SU-DHL-6 (cell line): ENCODE measurements around the gene CTNNBL1.
"Not testable (repeated sequence)": the region's sequence is repeated elsewhere in the genome, so short reads cannot be mapped to it uniquely, and the experiment has no call there.

ENCODE experiments used
- H2AFZ ChIP-seq: fragments of 200-600 bp; sonication (generic); 2 replicates; pipeline ENCODE4 v1.6.1; 2014; ENCODE audit warnings: low read depth, mild to moderate bottlenecking, moderate library complexity, mixed read lengths, antibody characterized with exemption, low read length; ENCODE audit not compliant: severe bottlenecking
- H3F3A ChIP-seq: fragments of 200-600 bp; shearing (Covaris generic); 2 replicates; pipeline ENCODE4 v1.6.0; 2016; ENCODE audit warnings: antibody characterized with exemption, mild to moderate bottlenecking; ENCODE audit not compliant: insufficient read depth
- H3K27ac ChIP-seq: fragments of 200-600 bp; sonication (generic); 2 replicates; pipeline ENCODE4 v1.5.1; 2016; ENCODE audit warnings: low read depth, mild to moderate bottlenecking, low read length, moderate library complexity, mixed read lengths
- H3K27me3 ChIP-seq: fragments of 200-600 bp; sonication (generic), shearing (Covaris generic); 2 replicates; pipeline ENCODE4 v1.6.0; 2014; ENCODE audit warnings: mild to moderate bottlenecking, low read length
- H3K36me3 ChIP-seq: fragments of 200-600 bp; sonication (generic); 2 replicates; pipeline ENCODE4 v1.6.1; 2014; ENCODE audit warnings: mild to moderate bottlenecking, low read length, mixed read lengths
- H3K4me2 ChIP-seq: fragments of 300-600, 200-600 bp; shearing (Covaris generic), sonication (generic); 2 replicates; pipeline ENCODE4 v1.6.0; 2014; ENCODE audit warnings: low read length, low read depth, mild to moderate bottlenecking; ENCODE audit not compliant: poor library complexity, severe bottlenecking
- H3K4me3 ChIP-seq: fragments of 200-600 bp; sonication (generic); 2 replicates; pipeline ENCODE4 v1.5.1; 2014; ENCODE audit warnings: antibody characterized with exemption, low read length, mild to moderate bottlenecking, mixed read lengths; ENCODE audit not compliant: insufficient read depth, poor library complexity, severe bottlenecking
- H3K79me2 ChIP-seq: fragments of 200-600 bp; sonication (generic); 2 replicates; pipeline ENCODE4 v1.6.1; 2014; ENCODE audit warnings: mild to moderate bottlenecking, low read length, moderate library complexity; ENCODE audit not compliant: insufficient read depth
- H3K9ac ChIP-seq: fragments of 200-600 bp; sonication (generic); 2 replicates; pipeline ENCODE4 v1.7.0; 2014; ENCODE audit warnings: mild to moderate bottlenecking, low read length
- H3K9me2 ChIP-seq: fragments of 200-600 bp; sonication (generic); replicated peaks from 2 replicates; pipeline ENCODE4 v1.6.1; 2014; ENCODE audit warnings: low read length; ENCODE audit not compliant: insufficient read depth
- H3K9me3 ChIP-seq: fragments of 200-600 bp; sonication (generic); 2 replicates; pipeline ENCODE4 v1.6.1; 2014; ENCODE audit warnings: low read length, mixed read lengths; ENCODE audit not compliant: insufficient read depth
- H4K20me1 ChIP-seq: fragments of 200-600 bp; sonication (generic); 2 replicates; pipeline ENCODE4 v1.6.1; 2014; ENCODE audit warnings: low read depth, mild to moderate bottlenecking, antibody characterized with exemption, low read length, moderate library complexity, mixed read lengths
- EZH2phosphoT487 ChIP-seq: fragments of 200-600 bp; sonication (generic), shearing (Covaris generic); conservative IDR thresholded peaks from 2 replicates; pipeline ENCODE4 v1.6.1; 2018; ENCODE audit warnings: mild to moderate bottlenecking, antibody characterized with exemption, low read length, moderate library complexity, mixed read lengths
- TF ChIP-seq, protein P1 (sequence below): fragments of 200-600 bp; sonication (generic); IDR thresholded peaks from one replicate; pipeline ENCODE4 v1.5.1; 2017; ENCODE audit warnings: antibody characterized with exemption, mild to moderate bottlenecking, low read length, moderate library complexity; ENCODE audit not compliant: insufficient read depth, poor library complexity, severe bottlenecking

The CTNNBL1 gene

DNA sequence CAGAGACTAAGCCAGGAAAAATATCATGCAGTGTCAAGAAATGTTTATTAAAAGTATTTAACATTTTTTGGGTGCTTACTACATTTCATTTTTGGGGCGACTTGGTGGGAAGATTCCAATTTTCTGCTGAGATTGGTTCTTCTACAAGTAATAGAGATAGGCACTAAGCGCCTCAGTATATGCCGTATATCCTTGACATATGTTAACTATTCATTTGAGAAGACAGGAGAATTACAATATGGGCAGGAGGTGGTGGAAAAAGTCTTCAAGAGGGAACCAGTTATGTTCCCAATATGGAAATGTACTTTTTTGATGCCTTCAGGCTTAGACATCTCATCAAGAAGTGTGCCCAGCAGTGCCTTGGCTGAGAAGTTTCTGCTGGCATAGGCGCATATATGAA is 6.5 kb downstream of the CTNNBL1 start:
- H3K4me3 ChIP-seq = no peak overlapping the region
- H3K4me2 ChIP-seq = no peak overlapping the region
- H2AFZ ChIP-seq = no peak overlapping the region
- H3K79me2 ChIP-seq = peaks cover 85% of the 10 kb centered on the region
- H3K27ac ChIP-seq = no peak overlapping the region
- H3K9ac ChIP-seq = no peak overlapping the region
- no peaks in the 10 kb centered on the region for H3K36me3 ChIP-seq
- 0 out of 2 replicates have a peak, but pooled peaks cover 5% of the 10 kb centered on the region for H4K20me1 ChIP-seq
- no peak for TF ChIP-seq EZH2phosphoT487
- TF ChIP-seq, protein P1, sequence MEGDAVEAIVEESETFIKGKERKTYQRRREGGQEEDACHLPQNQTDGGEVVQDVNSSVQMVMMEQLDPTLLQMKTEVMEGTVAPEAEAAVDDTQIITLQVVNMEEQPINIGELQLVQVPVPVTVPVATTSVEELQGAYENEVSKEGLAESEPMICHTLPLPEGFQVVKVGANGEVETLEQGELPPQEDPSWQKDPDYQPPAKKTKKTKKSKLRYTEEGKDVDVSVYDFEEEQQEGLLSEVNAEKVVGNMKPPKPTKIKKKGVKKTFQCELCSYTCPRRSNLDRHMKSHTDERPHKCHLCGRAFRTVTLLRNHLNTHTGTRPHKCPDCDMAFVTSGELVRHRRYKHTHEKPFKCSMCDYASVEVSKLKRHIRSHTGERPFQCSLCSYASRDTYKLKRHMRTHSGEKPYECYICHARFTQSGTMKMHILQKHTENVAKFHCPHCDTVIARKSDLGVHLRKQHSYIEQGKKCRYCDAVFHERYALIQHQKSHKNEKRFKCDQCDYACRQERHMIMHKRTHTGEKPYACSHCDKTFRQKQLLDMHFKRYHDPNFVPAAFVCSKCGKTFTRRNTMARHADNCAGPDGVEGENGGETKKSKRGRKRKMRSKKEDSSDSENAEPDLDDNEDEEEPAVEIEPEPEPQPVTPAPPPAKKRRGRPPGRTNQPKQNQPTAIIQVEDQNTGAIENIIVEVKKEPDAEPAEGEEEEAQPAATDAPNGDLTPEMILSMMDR = no peak
- H3F3A ChIP-seq = no peaks in the 10 kb centered on the region
- H3K27me3 ChIP-seq = no peaks in the 10 kb centered on the region
- no peaks in the 10 kb centered on the region for H3K9me3 ChIP-seq
- H3K9me2 ChIP-seq = no peaks in the 10 kb centered on the region

DNA sequence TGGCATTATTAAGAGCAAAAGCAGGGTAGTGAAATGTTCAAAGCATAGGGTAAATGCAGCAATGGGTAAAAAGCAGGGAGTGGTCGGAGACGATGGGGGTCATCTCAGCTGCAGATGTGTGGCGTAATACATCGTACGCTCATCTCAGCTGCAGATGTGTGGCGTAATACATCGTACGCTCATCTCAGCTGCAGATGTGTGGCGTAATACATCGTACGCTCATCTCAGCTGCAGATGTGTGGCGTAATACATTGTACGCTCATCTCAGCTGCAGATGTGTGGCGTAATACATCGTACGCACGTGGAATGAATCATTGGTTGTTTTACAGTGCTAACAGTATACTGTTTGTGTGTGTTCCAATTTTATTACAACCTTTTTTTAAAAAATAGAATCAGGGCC is 7.8 kb downstream of the CTNNBL1 start:
- peaks cover 84% of the 10 kb centered on the region for H3K79me2 ChIP-seq

DNA sequence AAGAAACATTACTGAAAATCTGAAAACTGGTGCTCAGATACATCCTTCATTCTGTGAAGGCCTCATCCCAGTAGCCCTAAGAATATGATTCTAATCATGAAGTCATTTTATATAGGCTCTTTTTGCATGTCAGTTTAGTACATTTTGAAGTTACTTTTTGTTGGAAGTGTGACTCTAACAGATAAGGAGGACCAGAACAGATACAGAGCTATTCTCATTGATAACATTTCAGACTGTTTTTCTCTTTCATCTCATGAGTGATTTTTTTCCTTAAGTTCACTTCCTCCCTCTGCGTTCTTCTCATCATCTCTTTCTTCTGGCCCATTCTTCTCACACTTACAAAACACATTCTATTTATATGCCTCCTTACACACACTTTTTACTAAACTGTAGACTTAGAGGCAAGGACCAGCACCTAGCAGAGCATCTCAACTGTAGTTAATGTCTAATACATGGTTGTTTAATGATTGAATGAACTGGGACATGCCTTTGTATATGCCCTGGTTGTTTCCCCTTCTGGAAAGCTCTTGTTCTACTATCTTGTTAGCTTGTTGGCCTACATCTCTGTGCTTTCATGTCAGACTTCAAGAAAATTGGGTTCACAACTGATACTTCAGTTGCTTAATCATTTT is 8.7 kb downstream of the CTNNBL1 start:
- Histone ChIP-seq H3K4me3 (no peak overlapping the region), H3K4me2 (no peak overlapping the region), H3K79me2 (peaks cover 84% of the 10 kb centered on the region), H3K9me2 (no peaks in the 10 kb centered on the region), H4K20me1 (0 out of 2 replicates have a peak, but pooled peaks cover 5% of the 10 kb centered on the region), H3F3A (no peaks in the 10 kb centered on the region), H3K27me3 (no peaks in the 10 kb centered on the region), H3K9me3 (no peaks in the 10 kb centered on the region), H3K27ac (no peak overlapping the region), H3K36me3 (no peaks in the 10 kb centered on the region), H2AFZ (no peak overlapping the region), H3K9ac (no peak overlapping the region)
- TF ChIP-seq, protein P1 = no peak
- TF ChIP-seq EZH2phosphoT487 = no peak

More for the DNA sequence above, 7.8 kb downstream of the CTNNBL1 start:
- not testable (repeated sequence) for H3K27ac ChIP-seq, H3K36me3 ChIP-seq, H3K9me3 ChIP-seq, H3K27me3 ChIP-seq, H3K9ac ChIP-seq, H3K4me3 ChIP-seq, H3K4me2 ChIP-seq, H3K9me2 ChIP-seq, H3F3A ChIP-seq, H4K20me1 ChIP-seq, H2AFZ ChIP-seq

DNA sequence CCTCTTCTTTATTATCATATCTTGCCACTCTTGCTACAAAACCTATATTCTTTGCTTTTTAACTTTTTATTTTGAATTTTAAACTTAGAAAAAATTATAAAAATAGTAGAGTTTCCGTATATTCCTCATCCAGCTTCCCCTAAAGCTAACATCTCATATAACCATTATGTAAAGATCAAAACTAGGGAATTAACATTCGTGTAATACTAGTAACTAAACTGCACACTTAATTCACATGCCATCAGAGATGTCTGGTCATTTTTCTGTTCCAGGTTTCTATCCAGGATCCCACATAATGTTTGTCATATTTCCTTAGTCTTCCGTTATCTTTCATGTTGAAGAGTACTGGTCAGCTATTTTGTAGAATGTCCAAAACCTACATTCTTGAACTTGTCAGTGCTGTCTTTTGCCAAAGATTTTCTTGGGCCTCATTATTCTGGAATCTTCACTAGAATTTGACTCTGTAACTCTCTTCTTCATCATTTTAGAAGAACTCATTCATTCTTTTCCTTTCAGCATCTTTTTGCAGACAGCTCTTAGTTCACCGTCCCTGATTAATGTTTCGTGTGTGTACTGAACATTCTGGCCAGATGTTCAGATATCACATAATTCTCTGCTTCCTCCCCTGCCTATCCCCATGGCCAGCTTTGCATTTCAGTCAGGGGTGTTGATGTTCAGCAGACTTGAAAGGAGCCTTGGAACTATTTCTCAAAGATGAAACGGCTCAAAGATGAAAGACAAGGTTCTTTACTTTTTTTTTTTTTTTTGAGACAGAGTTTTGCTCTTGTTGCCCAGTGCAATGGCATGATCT is 9.4 kb downstream of the CTNNBL1 start:
- peaks cover 83% of the 10 kb centered on the region for H3K79me2 ChIP-seq
- H3K27me3 ChIP-seq = no peaks in the 10 kb centered on the region
- 0 out of 2 replicates have a peak, but pooled peaks cover 5% of the 10 kb centered on the region for H4K20me1 ChIP-seq
- H3K9me3 ChIP-seq = no peaks in the 10 kb centered on the region
- no peak overlapping the region for H3K4me2 ChIP-seq
- H3K9ac ChIP-seq = no peak overlapping the region
- H3K27ac ChIP-seq = no peak overlapping the region
- TF ChIP-seq EZH2phosphoT487 = no peak
- TF ChIP-seq, protein P1 = no peak
- no peaks in the 10 kb centered on the region for H3F3A ChIP-seq
- H3K36me3 ChIP-seq = no peaks in the 10 kb centered on the region
- H2AFZ ChIP-seq = no peak overlapping the region
- no peak overlapping the region for H3K4me3 ChIP-seq
- no peaks in the 10 kb centered on the region for H3K9me2 ChIP-seq
